Measurements from ENCODE around the gene OR2F1. TPM values are rescaled to one million over a fixed set of nuclear protein-coding genes. Genes with fewer than 3 reads are reported as not detected.

OR2F1 gene, protein sequence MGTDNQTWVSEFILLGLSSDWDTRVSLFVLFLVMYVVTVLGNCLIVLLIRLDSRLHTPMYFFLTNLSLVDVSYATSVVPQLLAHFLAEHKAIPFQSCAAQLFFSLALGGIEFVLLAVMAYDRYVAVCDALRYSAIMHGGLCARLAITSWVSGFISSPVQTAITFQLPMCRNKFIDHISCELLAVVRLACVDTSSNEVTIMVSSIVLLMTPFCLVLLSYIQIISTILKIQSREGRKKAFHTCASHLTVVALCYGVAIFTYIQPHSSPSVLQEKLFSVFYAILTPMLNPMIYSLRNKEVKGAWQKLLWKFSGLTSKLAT
- total RNA-seq: not detected in 2 replicates

DNA sequence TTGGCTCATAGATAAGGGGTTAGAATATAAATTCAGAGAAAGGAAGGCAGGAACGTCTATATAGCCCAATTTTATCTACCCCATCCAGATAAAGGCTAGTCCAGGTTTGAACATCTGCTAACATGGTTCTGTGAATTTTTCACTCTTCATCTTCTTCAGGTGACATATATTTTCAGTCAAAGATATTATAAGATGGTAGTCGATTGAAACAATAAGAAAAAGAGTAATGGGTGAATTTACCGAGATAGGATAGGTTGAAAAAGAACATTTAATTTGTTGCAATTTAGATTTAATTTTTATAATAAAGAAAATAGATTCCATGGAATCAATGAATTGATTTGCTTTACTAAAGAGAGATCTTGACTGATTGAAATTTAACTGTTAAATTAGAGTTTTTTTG lies at the start of gene OR2F1:
OR2F1 (plus strand) TSS at position 301 of the 400 bp plus-strand sequence. CDS start 5,127 bp downstream, outside the sequence.

DNA sequence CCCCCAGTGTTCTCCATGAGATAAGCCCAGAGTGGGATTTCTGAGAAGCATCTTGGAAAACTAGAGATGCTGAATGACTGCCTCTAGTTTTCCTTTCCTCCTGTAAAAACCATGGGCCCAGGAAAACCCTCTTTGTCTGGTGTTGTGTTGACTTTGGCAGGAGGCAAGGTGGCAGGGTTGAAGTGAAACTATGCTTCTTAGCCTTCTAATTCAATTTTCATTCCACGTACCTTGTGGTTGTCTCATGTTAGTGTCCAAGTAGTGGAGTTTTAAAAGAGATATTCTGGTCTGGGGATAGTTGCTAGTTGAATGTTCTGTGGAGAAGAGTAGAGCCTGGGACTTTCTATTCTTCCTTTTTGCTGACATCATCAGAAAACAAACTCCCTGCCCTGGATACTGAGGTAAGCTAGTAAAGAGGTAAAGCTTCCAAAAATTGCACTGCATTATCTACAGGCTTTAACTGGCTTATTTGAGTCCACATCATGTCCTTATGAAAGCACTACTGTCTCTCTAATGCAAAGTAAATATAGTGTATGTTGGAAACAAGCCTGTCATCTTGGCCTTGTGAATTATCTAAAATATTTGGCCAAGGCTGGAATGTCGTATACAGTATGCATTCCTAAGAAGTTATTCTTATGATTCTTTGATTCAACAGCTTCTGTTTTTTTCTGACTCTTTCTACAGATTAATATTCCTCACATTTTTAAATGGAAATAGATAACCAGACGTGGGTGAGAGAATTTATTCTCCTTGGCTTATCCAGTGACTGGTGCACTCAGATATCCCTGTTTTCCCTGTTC lies 19.9 kb upstream of the OR2F1 start, which contains the start of gene OR2F2:
OR2F2 (plus strand) TSS at position 708 of the 800 bp plus-strand sequence; CDS start at position 708, 0 bp downstream.

DNA sequence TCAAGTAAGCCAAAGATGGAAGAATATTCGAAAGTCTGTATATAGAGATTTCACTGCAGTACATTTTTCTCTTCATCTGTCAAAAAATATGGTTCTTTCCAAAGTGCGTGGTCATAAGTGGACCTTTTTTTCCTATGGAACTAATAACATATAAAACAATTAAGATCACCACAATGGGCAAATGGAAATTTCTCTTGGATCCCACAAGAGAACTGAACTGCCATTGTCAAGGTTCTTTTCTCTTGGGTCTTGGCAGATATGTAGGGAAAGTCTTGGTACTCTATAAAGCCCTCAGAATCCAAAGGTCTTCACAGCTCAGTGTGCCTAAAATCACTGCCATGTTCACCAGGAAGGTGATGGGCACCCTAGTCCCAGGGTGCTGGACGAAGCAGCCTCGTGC lies 45.4 kb downstream of the OR2F1 start, which contains the start of gene OR6B1:
OR6B1 (plus strand) TSS at position 301 of the 400 bp plus-strand sequence. CDS start 3,677 bp downstream, outside the sequence.

Other genes starting within 250 kb of the OR2F1 start
- gene CTAGE6, start 197.1 kb upstream of the OR2F1 start, total RNA-seq: 0.59 and 0.73 TPM in 2 replicates
- gene TCAF1, start 52.7 kb upstream of the OR2F1 start, total RNA-seq: 37.1 and 38.1 TPM in 2 replicates
- not detected in 2 replicates for gene OR2F2, start 19.6 kb upstream of the OR2F1 start, total RNA-seq
- not detected in 2 replicates for gene OR6B1, start 45.5 kb downstream of the OR2F1 start, total RNA-seq
- gene OR2A5, start 94.1 kb downstream of the OR2F1 start, total RNA-seq: not detected in 2 replicates
- gene OR2A25, start 115.0 kb downstream of the OR2F1 start, total RNA-seq: not detected in 2 replicates
- not detected in 2 replicates for gene OR2A12, start 131.4 kb downstream of the OR2F1 start, total RNA-seq
- not detected in 2 replicates for gene OR2A2, start 154.7 kb downstream of the OR2F1 start, total RNA-seq
- not detected in 2 replicates for gene OR2A14, start 168.3 kb downstream of the OR2F1 start, total RNA-seq
- under 0.01 TPM in 1 of 2 replicates, not detected in the other for gene CTAGE4, start 228.6 kb downstream of the OR2F1 start, total RNA-seq
- gene ARHGEF35, start 241.0 kb downstream of the OR2F1 start, total RNA-seq: 0.20 and 0.73 TPM in 2 replicates

Data from subcutaneous preadipocyte (primary cell).